HepG2 (cell line): Measurements from ENCODE around the gene ST6GALNAC4. TPM values are rescaled to one million over a fixed set of nuclear protein-coding genes. Genes with fewer than 3 reads are reported as not detected.
A peak's percentile ranks its signal among the peaks of the same experiment; 100 is the strongest.

Experiments used
- CTCF ChIP-seq: sonication (generic); formaldehyde crosslinking; IDR thresholded peaks from 2 replicates; pipeline ENCODE4 v1.5.0; 2020; ENCODE audit warnings: mild to moderate bottlenecking, missing genetic modification reagents, moderate library complexity
- FOSL1 ChIP-seq: sonication (generic); formaldehyde crosslinking; IDR thresholded peaks from 2 replicates; pipeline ENCODE4 v1.9.0; 2021; ENCODE audit warnings: missing genetic modification reagents, borderline replicate concordance
- LRRFIP1 ChIP-seq: sonication (generic); formaldehyde crosslinking; conservative IDR thresholded peaks from 2 replicates; pipeline ENCODE4 v1.4.0; 2020; ENCODE audit warnings: missing genetic modification reagents
- REST ChIP-seq, 2 experiments: IDR thresholded peaks; 2 replicates each; pipeline ENCODE4 v1.6.1; 2011 to 2012; ENCODE audit warnings: low read length in 2 of 2, borderline replicate concordance in 1 of 2, low read depth in 1 of 2, mild to moderate bottlenecking in 1 of 2, moderate library complexity in 1 of 2
- RFX5 ChIP-seq: IDR thresholded peaks from 2 replicates; pipeline ENCODE4 v1.6.1; 2011; ENCODE audit warnings: low read depth, low read length, improper control_type of control experiment
- SOX6 ChIP-seq, 2 experiments: fragments of 450-650 bp in 1 of 2; sonication (generic) in 1 of 2; formaldehyde crosslinking in 1 of 2; IDR thresholded peaks; 2 replicates each; pipeline versions ENCODE4 v1.4.0 to v1.6.1; 2017 to 2020; ENCODE audit warnings: antibody characterized with exemption in 1 of 2, mild to moderate bottlenecking in 1 of 2, missing genetic modification reagents in 1 of 2
- ZBTB25 ChIP-seq: IDR thresholded peaks from 2 replicates; pipeline ENCODE4 v1.6.1; 2018; ENCODE audit warnings: missing genetic modification reagents
- ZBTB34 ChIP-seq: sonication (generic); formaldehyde crosslinking; IDR thresholded peaks from 2 replicates; pipeline ENCODE4 v1.8.0; 2022; ENCODE audit warnings: mild to moderate bottlenecking, missing genetic modification reagents
- ZC3H13 ChIP-seq: sonication (generic); formaldehyde crosslinking; IDR thresholded peaks from 2 replicates; pipeline ENCODE4 v1.8.1; 2023; ENCODE audit warnings: mild to moderate bottlenecking, missing genetic modification reagents, moderate library complexity
- ZNF101 ChIP-seq: sonication (generic); formaldehyde crosslinking; IDR thresholded peaks from 2 replicates; pipeline ENCODE4 v1.4.0; 2020; ENCODE audit warnings: mild to moderate bottlenecking, low read depth, missing genetic modification reagents, borderline replicate concordance
- ZNF556 ChIP-seq: sonication (generic); formaldehyde crosslinking; IDR thresholded peaks from 2 replicates; pipeline ENCODE4 v1.4.0; 2020; ENCODE audit warnings: mild to moderate bottlenecking, missing genetic modification reagents, borderline replicate concordance
- ZNF672 ChIP-seq: sonication (generic); formaldehyde crosslinking; IDR thresholded peaks from 2 replicates; pipeline ENCODE4 v1.8.1; 2022; ENCODE audit warnings: missing genetic modification reagents
- ZXDC ChIP-seq: sonication (generic); formaldehyde crosslinking; IDR thresholded peaks from 2 replicates; pipeline ENCODE4 v1.5.0; 2020; ENCODE audit warnings: mild to moderate bottlenecking, missing genetic modification reagents
- polyA plus RNA-seq, 8 experiments: library from polyadenylated mRNA; depleted of rRNA in 3 of 8; stranded (reverse) in 7 of 8; unstranded in 1 of 8; fragments of >200 nt; fragmentation: Illumina TruSeq in 4 of 8; extraction: Trizol in 4 of 8; gene quantifications; 2 replicates each; pipeline versions ENCODE4 v1.2.1 to v1.2.3, GENCODE V29; 2011 to 2016; ENCODE audit warnings: low read depth in 4 of 8, missing spikeins in 1 of 8, mixed read lengths in 1 of 8; ENCODE audit not compliant: insufficient read depth in 1 of 8
- total RNA-seq, 5 experiments: library from RNA; depleted of rRNA; stranded (reverse); fragments of >200 nt; fragmentation: Illumina TruSeq; extraction: Trizol; gene quantifications; 2 replicates each; pipeline ENCODE4 v1.2.3, GENCODE V29; 2016; ENCODE audit warnings: low read depth in 1 of 5

ST6GALNAC4 gene
- total and polyA plus RNA-seq, 2 of the 13 experiments (the other 11 are each of a cell fraction or from before 2014, with no cell fraction given), result 18.8 to 27.7 TPM

GRCh38 chr9:127950513-127951289, 33.9 kb upstream of the ST6GALNAC4 start (continued):
- no peak; the same call in 1 of the 2 replicates for TF ChIP-seq ZBTB25
- peak; percentile 99 for TF ChIP-seq SOX6 (IDR thresholded peaks at IDR 0.05)
- TF ChIP-seq SOX6 (CRISPR knock-in tag; IDR thresholded peaks at IDR 0.05), result peak; percentile 100
- peak; percentile 22; the same call in 1 of the 2 replicates for TF ChIP-seq CTCF (CRISPR knock-in tag)
- no peak for TF ChIP-seq ZNF672 (CRISPR knock-in tag)
- peak; percentile 38; the same call in 1 of the 2 replicates for TF ChIP-seq ZNF556
- peak; percentile 100 for TF ChIP-seq ZBTB34 (CRISPR knock-in tag)
- 0 out of 4 replicates have a peak, but pooled peaks of 1 of the 2 experiments have one; percentile 22 for TF ChIP-seq REST (IDR thresholded peaks at IDR 0.05; ENCODE audit: borderline replicate concordance in 1 of 2, low read depth in 1 of 2, low read length in 2 of 2)
- TF ChIP-seq ZNF101 (CRISPR knock-in tag), result no peak
- TF ChIP-seq LRRFIP1 (CRISPR knock-in tag), result no peak
- TF ChIP-seq ZC3H13, result 0 out of 2 replicates have a peak, but pooled peaks have one; percentile 51
- peak; percentile 90; the same call in 1 of the 2 replicates for TF ChIP-seq ZXDC (CRISPR knock-in tag)
- no peak for TF ChIP-seq RFX5
- TF ChIP-seq FOSL1 (CRISPR knock-in tag), result no peak
